Putamen (tissue), 1 donor: ENCODE data around the gene MYH3.

Experiments used
- DNase-seq: peaks from one replicate; pipeline ENCODE4 v3.0.0-alpha.2; 2016; ENCODE audit warnings: low spot score

The MYH3 gene

GRCh38 chr17:10648956-10649355 is 8.2 kb downstream of the MYH3 start:
- no peak for DNase-seq

DNA sequence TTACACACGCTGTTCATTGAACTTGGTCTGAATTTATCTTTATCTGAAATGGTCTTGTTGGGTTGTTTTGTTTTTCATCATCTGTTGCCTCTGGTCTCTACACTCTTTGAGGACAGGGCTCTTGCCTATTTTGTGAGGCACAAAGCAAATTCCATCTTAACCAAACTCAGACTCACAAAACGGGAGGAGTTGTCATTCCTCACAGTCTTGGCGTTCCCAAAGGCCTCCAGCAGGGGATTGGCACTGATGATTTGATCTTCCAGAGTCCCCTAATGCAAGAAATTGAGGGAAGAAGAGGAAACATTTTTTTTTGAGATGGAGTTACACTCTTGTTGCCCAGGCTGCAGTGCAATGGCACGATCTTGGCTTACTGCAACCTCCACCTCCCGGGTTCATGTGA is 8.7 kb downstream of the MYH3 start:
- DNase-seq = no peak

GRCh38 chr17:10646392-10646990 is 10.6 kb downstream of the MYH3 start:
- DNase-seq = peak; percentile 39

DNA sequence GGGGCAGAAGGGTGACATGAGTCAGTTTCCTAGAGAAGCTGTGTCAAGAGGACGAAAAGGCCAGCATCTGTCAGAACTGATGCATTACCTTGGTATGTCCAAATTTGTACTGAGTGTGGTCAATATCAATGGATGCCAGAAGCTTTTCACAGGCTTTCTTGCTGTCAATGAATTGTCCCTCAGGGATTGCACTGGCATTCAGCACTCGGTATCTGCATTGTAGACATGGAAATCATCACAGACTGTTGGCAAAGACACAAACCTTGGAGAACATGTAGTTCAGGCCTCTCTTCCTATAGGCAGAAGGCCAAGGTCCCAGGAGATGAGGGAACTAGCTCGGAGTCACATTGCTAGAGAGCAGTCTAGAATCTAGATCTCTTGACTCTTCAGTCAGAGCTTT is 16.6 kb downstream of the MYH3 start:
- no peak for DNase-seq

GRCh38 chr17:10638151-10638550 is 19.0 kb downstream of the MYH3 start:
- DNase-seq = no peak

- DNase-seq = no peak
These were observed 21.8 kb downstream of the MYH3 start for GRCh38 chr17:10635290-10635689.

GRCh38 chr17:10633738-10634379 is 23.2 kb downstream of the MYH3 start:
- no peak for DNase-seq

DNA sequence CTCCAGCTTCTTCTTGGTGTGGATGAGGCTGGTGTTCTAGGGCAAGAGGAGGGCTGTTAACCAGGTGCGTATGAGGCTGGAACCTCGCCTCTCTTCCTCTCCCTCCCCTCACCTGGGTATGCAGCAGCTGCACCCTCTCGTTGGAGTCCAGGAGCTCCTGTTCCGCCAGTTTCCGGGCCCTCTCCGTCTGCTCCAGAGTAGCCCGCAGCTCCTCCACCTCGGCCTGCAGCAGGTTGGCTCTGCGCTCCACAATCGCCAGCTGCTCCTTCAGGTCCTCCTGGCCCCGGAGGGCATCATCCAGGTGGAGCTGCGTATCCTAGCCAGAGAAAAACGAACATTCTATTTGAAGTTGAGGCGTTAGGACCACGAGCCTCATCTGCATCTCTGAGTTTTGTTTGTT is 25.4 kb downstream of the MYH3 start:
- DNase-seq = no peak

DNA sequence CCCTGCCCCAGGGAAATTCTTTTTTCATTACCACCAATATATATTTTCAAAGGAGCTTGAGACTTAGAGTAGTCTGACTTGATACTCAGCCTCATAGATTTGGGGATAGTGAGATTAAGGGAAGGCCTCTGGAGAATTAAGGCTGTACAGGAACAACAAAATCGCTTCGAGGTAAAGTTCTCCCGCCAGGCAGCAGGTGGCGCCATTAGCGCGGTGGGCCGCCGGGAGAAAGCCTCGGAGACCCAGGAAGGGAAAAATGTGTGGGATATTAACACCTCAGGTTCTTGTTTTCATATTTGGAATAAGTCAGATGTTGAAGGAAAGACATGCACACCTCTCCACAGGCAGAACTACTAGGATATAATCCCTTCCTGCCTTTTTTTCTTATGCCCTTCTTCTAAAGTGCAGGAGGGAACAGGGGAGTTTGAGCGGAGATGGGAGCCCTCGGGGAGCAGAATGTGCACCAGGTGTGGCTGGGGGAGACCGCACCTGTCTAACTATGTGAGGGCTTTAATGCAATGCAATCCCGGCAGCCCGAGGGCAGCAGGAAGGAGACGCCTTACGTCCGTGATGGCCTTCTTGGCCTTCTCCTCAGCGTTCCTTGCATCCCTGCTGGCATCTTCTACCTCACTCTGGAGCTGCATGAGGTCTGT is 25.9 kb downstream of the MYH3 start:
- DNase-seq = no peak

DNA sequence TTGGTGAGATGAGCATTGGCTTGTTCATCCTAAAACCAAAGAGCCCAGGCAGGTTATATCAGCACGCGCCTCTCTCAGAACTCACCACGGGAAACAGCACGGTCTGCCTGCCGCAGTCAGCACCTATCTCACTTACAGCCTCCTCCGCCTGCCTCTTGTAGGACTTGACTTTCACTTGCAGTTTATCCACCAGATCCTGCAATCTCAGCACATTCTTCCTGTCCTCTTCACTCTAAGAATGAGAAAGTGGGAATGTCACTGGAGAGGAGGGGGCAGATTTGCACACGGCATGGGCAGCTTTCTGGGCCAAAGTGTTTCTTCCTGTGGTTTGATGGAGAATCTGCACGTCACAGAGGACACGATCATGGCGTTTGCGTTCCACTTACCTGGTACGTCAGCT is 27.4 kb downstream of the MYH3 start:
- DNase-seq = no peak

GRCh38 chr17:10628756-10629155 is 28.4 kb downstream of the MYH3 start:
- no peak for DNase-seq

DNA sequence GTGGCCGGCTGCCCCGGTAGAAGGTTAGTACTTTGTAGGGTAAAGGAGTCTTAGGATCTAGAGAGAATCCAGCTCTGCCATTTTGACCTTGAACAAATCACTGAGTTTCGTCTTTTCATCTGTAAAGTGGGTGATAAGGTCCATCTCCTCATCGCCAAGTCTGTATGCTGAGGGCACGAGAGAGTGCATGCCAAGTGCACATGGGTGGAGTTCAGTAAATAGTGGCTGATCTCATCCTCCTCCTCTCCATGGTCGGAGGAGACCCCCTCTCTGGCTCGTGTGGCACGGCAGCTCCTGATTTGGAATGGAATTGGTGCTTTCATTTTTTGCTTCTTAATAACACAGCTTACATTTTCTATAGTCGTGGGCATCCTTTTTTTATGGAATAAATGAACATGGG is 30.7 kb downstream of the MYH3 start:
- no peak for DNase-seq

- no peak for DNase-seq
These were observed 32.1 kb downstream of the MYH3 start for GRCh38 chr17:10624969-10625368.

- no peak for DNase-seq
These were observed 33.3 kb downstream of the MYH3 start for GRCh38 chr17:10623737-10624338.

DNA sequence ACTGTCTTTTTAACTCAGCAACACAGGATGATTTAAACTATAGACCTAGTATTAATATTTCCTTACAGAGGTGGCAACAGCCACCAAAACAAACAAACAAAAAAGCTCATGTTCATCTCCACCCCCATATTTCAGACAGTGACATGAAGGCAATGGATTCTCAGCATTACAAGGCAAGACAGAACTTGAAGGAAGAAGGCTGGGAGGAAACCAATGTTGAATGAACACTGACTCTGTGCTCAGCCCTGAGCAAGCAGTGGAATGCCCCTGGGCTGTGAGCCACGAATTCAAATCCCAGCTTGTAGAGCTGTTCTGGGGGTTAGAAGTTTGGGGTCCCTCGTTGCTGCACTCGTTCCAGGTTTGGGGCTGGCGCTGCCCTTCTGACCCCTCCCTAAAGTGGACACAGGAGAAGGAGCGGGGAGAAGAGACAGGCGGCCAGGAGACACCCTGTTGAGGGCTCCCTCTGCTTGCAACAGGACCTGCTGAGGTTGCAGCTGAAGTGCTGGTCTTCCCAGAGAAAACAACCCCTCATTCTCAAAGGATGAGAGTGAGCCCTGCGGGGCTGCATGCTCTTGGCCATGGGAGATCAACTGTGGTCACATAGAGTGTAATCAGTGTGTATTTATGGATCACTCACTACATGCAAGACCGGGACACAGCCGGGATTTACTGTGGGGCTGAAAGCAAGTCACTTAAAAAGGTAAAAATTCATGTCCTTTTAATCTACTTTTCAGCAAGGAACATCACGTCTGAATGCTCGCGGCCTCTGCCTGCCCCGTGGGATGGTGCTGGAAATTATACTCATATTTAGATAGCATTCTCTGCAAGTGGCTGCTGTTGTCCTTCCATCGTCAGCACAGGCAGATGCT is 34.3 kb downstream of the MYH3 start:
- no peak for DNase-seq

GRCh38 chr17:10621397-10621796 is 35.7 kb downstream of the MYH3 start:
- DNase-seq = no peak

DNA sequence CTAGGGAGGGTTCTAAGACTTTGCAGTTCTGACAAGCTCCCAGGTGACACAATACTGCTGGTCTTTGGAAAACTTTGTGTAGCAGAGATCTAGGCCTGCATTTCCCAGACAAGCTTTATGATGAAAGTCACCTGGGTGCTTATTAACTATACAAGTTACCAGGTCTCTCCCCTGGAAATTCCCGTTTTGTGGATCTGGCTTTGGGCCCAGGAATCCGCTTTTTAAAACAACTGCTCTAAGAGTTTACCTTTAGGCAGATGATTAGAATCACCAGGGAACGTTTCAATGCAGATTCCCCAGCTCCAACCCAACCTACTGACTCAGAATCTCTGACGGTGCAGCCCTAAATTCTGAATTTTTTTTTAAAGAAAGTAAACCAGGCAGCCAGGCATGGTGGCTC is 36.3 kb downstream of the MYH3 start:
- no peak for DNase-seq

DNA sequence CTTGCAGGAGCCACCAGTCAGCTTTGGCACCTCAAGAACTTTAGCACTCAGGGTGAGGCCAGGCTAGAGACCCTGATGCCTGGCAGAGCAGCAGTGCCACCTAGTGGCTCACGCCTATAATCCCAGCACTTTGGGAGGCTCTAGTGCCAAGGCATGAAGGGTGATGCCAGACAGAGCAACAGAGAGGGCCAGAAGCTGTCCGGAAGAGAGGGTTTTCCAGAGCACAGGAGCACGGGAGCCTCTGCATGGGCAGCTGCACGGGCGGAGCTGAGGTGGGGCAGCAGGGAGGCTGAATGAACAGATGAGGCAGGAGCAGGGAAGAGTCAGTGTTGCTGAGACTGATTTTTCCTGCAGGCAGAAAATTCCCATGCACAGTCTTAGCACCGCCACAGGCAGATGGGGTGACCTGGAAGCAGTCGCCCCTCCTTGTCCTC is 38.9 kb downstream of the MYH3 start:
- DNase-seq = peak; percentile 70

- no peak for DNase-seq
These were observed 40.0 kb downstream of the MYH3 start for GRCh38 chr17:10617120-10617505.

- peak; percentile 10 for DNase-seq
These were observed 40.5 kb downstream of the MYH3 start for GRCh38 chr17:10616502-10617119.

DNA sequence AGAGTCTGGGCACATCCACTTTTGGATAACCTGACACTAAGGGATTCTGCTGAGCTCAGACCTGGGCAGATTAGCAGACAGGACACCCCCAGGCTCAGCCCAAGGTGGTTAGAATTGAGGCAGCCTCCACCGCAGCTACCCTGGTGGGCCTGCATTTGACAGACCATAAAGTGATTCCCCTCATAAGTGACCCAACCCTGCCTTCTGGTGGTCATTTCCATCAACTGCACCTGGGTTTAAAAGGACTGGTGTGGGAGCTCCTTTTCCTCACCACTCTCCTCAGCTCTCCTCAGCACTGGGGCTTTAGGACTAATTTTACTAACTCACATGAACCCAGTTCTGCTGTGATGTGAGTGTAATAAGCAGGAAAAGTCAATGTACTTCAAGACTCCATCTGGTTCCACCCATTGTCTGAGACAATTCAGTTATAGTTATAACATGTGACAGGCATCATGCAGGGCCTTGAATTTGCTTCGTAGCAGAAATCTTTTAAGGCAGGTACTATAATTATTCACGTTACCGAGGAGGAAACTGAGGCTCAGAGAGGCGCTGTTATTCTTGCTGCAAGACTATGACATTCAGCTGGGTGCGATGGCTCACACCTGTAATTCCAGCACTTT is 42.5 kb downstream of the MYH3 start:
- DNase-seq = peak; percentile 17
